Endothelial cell of umbilical vein (primary cell): ENCODE measurements around the gene RGS10.

Source experiments
- POLR2A ChIP-seq: IDR thresholded peaks from 2 replicates; pipeline ENCODE4 v1.6.1; 2012; ENCODE audit warnings: low read depth, mild to moderate bottlenecking, control low read depth, low read length
- TF ChIP-seq, protein P1 (sequence below), 2 donors: IDR thresholded peaks; 1 replicate in 1 of 2; 2 replicates in 1 of 2; pipeline ENCODE4 v1.5.1; 2011; ENCODE audit warnings: low read length in 2 of 2, mild to moderate bottlenecking in 2 of 2, moderate library complexity in 2 of 2, control low read depth in 1 of 2, inconsistent platforms in 1 of 2, low read depth in 1 of 2; ENCODE audit not compliant: insufficient read depth in 1 of 2; ENCODE audit errors: extremely low read depth in 1 of 2
- TF ChIP-seq, protein P2 (sequence below): IDR thresholded peaks from 2 replicates; pipeline ENCODE4 v1.6.1; 2011; ENCODE audit not compliant: insufficient read depth, insufficient read length

DNA sequence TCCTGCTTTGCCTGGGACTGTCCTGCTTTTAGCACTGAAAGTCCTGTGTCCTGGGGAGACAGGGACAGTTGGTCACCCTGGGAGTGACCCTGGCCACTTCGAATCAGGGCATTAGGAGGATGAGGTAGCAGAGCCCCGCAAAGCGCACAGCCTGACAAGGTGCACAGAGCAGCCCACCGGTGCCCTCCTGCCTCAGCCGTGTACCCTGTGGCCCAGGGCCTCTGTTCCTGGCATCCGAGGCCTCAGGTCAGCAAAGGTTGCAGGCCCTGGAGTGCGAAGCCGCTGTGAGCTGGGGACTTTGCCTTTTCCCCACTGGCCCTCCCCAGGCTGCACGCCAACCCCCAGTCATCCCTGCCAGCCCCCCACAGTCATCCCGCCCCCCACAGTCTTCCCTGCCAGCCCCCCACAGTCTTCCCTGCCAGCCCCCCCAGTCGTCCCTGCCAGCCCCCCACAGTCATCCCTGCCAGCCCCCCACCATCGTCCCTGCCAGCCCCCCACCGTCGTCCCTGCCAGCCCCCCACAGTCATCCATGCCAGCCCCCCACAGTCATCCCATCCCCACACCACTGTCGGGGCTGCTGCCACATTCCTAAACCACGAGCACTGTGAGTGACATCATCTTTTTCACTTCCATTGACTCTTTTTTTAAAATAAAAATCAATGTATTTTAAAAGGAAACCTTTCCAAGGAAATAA is 91.8 kb downstream of the RGS10 start:
- TF ChIP-seq, protein P1, sequence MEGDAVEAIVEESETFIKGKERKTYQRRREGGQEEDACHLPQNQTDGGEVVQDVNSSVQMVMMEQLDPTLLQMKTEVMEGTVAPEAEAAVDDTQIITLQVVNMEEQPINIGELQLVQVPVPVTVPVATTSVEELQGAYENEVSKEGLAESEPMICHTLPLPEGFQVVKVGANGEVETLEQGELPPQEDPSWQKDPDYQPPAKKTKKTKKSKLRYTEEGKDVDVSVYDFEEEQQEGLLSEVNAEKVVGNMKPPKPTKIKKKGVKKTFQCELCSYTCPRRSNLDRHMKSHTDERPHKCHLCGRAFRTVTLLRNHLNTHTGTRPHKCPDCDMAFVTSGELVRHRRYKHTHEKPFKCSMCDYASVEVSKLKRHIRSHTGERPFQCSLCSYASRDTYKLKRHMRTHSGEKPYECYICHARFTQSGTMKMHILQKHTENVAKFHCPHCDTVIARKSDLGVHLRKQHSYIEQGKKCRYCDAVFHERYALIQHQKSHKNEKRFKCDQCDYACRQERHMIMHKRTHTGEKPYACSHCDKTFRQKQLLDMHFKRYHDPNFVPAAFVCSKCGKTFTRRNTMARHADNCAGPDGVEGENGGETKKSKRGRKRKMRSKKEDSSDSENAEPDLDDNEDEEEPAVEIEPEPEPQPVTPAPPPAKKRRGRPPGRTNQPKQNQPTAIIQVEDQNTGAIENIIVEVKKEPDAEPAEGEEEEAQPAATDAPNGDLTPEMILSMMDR (IDR thresholded peaks at IDR 0.05; ENCODE audit: extremely low read depth in 1 of 2, insufficient read depth in 1 of 2, low read depth in 1 of 2, low read length in 2 of 2), result no peak
- TF ChIP-seq, protein P2, sequence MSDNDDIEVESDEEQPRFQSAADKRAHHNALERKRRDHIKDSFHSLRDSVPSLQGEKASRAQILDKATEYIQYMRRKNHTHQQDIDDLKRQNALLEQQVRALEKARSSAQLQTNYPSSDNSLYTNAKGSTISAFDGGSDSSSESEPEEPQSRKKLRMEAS, result no peak
- no peak for TF ChIP-seq POLR2A
